ENCODE measurements around the gene DPP9. TPM values are rescaled to one million over a fixed set of nuclear protein-coding genes. Genes with fewer than 3 reads are reported as not detected.

Gene DPP9
- total and polyA plus RNA-seq, 2 of the 13 experiments (the other 11 are each of a cell fraction or from before 2014, with no cell fraction given): 8.4 to 25.8 TPM

GRCh38 chr19:4759388-4760284, 36.0 kb upstream of the DPP9 start (continued):
- TF ChIP-seq FOXA3 (CRISPR knock-in tag; IDR thresholded peaks at IDR 0.05) (0 out of 2 replicates have a peak, but pooled peaks have one; percentile 21), FLYWCH1 (CRISPR knock-in tag; IDR thresholded peaks at IDR 0.05) (no peak), RFXAP (CRISPR knock-in tag; IDR thresholded peaks at IDR 0.05; ENCODE audit: borderline replicate concordance) (peak; percentile 99), RFX1 (IDR thresholded peaks at IDR 0.05) (peak; percentile 95), MTA1 (CRISPR knock-in tag; IDR thresholded peaks at IDR 0.05; ENCODE audit: borderline replicate concordance) (peak; percentile 72; the same call in 1 of the 2 replicates), HDAC2 (CRISPR knock-in tag; IDR thresholded peaks at IDR 0.05) (peak; percentile 58), ZSCAN31 (CRISPR knock-in tag; IDR thresholded peaks at IDR 0.05; ENCODE audit: low read depth) (no peak), ATRX (CRISPR knock-in tag; IDR thresholded peaks at IDR 0.05; ENCODE audit: borderline replicate concordance) (no peak), MAZ (IDR thresholded peaks at IDR 0.05; ENCODE audit: borderline replicate concordance, low read depth, low read length) (peak; percentile 82; the same call in 1 of the 2 replicates), MAZ (CRISPR knock-in tag; IDR thresholded peaks at IDR 0.05; ENCODE audit: low read depth) (peak; percentile 52), MXD4 (CRISPR knock-in tag; IDR thresholded peaks at IDR 0.05) (peak; percentile 47; the same call in 1 of the 2 replicates), PITX1 (CRISPR knock-in tag; IDR thresholded peaks at IDR 0.05) (peak; percentile 78; the same call in 1 of the 2 replicates), ZNF296 (CRISPR knock-in tag; conservative IDR thresholded peaks at IDR 0.05) (no peak), PRPF4 (IDR thresholded peaks at IDR 0.05; ENCODE audit: low read depth, low read length, poor library complexity, severe bottlenecking) (peak; percentile 88), RXRA (CRISPR knock-in tag; IDR thresholded peaks at IDR 0.05) (peak; percentile 56; the same call in 1 of the 2 replicates), KAT8 (CRISPR knock-in tag; IDR thresholded peaks at IDR 0.05) (peak; percentile 54; the same call in 1 of the 2 replicates), ZNF800 (CRISPR knock-in tag; IDR thresholded peaks at IDR 0.05) (no peak), ZNF598 (CRISPR knock-in tag; IDR thresholded peaks at IDR 0.05; ENCODE audit: borderline replicate concordance) (0 out of 2 replicates have a peak, but pooled peaks have one; percentile 33), MTERF4 (CRISPR knock-in tag; IDR thresholded peaks at IDR 0.05) (no peak), FOXK2 (IDR thresholded peaks at IDR 0.05) (no peak), ZNF781 (CRISPR knock-in tag; IDR thresholded peaks at IDR 0.05; ENCODE audit: borderline replicate concordance, not compliant biosample characterization) (no peak)
- TF ChIP-seq, protein P1, sequence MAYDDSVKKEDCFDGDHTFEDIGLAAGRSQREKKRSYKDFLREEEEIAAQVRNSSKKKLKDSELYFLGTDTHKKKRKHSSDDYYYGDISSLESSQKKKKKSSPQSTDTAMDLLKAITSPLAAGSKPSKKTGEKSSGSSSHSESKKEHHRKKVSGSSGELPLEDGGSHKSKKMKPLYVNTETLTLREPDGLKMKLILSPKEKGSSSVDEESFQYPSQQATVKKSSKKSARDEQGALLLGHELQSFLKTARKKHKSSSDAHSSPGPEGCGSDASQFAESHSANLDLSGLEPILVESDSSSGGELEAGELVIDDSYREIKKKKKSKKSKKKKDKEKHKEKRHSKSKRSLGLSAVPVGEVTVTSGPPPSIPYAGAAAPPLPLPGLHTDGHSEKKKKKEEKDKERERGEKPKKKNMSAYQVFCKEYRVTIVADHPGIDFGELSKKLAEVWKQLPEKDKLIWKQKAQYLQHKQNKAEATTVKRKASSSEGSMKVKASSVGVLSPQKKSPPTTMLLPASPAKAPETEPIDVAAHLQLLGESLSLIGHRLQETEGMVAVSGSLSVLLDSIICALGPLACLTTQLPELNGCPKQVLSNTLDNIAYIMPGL (CRISPR knock-in tag; IDR thresholded peaks at IDR 0.05; ENCODE audit: borderline replicate concordance in 1 of 2, low read depth in 1 of 2): 0 out of 4 replicates have a peak, but pooled peaks of 1 of the 2 experiments have one; percentile 52
- TF ChIP-seq, protein P2, sequence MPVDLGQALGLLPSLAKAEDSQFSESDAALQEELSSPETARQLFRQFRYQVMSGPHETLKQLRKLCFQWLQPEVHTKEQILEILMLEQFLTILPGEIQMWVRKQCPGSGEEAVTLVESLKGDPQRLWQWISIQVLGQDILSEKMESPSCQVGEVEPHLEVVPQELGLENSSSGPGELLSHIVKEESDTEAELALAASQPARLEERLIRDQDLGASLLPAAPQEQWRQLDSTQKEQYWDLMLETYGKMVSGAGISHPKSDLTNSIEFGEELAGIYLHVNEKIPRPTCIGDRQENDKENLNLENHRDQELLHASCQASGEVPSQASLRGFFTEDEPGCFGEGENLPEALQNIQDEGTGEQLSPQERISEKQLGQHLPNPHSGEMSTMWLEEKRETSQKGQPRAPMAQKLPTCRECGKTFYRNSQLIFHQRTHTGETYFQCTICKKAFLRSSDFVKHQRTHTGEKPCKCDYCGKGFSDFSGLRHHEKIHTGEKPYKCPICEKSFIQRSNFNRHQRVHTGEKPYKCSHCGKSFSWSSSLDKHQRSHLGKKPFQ (CRISPR knock-in tag; IDR thresholded peaks at IDR 0.05; ENCODE audit: insufficient replicate concordance): no peak
